Thyroid gland (tissue), 4 donors: ENCODE data around the gene FAM53B.

Source experiments
- POLR2A ChIP-seq, 2 donors: fragments of 450-650 bp; IDR thresholded peaks; one replicate each; pipeline ENCODE4 v1.6.1; 2017; ENCODE audit warnings: antibody characterized with exemption in 2 of 2, mild to moderate bottlenecking in 2 of 2, moderate library complexity in 1 of 2
- TF ChIP-seq, protein P1 (sequence below), 6 experiments: fragments of 200-600 bp in 3 of 6; fragments of 450-650 bp in 3 of 6; sonication (generic) in 3 of 6; IDR thresholded peaks; one replicate each; pipeline ENCODE4 v1.5.1; 2016 to 2019; ENCODE audit warnings: antibody characterized with exemption in 6 of 6, mild to moderate bottlenecking in 2 of 6, inconsistent platforms in 1 of 6, moderate library complexity in 1 of 6

DNA sequence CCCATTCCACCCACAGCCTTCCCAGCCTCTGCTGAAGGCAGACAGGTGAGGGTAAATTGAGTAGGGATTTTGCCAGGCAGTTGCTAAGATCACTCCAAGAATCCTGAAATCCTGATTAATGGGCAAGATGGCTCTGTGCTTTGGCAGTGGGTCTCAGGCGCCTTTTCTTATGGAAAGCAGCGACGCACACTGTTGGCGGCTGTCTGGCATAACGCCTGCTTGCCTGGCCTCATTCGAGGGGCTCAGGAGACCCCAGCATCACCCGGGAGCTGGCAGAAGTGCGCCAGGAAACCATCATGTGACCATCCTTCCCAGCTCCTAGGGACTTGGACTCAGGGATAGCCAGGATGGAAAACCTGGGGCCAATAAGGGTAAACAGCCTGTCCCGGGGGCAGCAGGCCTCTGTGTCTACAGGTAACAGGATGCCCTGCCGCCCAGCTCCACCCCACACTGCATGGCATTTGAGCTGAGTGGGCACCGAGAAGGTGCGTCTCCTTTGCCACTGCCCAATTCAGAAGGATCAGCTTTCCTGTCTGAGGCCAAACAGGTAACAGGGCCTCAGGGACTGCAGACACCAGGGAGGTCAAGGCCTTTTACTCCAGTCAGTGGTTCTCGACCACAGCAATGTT, 98.6 kb downstream of the FAM53B start:
- TF ChIP-seq, protein P1, sequence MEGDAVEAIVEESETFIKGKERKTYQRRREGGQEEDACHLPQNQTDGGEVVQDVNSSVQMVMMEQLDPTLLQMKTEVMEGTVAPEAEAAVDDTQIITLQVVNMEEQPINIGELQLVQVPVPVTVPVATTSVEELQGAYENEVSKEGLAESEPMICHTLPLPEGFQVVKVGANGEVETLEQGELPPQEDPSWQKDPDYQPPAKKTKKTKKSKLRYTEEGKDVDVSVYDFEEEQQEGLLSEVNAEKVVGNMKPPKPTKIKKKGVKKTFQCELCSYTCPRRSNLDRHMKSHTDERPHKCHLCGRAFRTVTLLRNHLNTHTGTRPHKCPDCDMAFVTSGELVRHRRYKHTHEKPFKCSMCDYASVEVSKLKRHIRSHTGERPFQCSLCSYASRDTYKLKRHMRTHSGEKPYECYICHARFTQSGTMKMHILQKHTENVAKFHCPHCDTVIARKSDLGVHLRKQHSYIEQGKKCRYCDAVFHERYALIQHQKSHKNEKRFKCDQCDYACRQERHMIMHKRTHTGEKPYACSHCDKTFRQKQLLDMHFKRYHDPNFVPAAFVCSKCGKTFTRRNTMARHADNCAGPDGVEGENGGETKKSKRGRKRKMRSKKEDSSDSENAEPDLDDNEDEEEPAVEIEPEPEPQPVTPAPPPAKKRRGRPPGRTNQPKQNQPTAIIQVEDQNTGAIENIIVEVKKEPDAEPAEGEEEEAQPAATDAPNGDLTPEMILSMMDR (IDR thresholded peaks at IDR 0.05): no peak
- no peak for TF ChIP-seq POLR2A (IDR thresholded peaks at IDR 0.05)
